ENCODE measurements around the gene KRT23. TPM values are rescaled to one million over a fixed set of nuclear protein-coding genes. Genes with fewer than 3 reads are reported as not detected.
A peak's percentile ranks its signal among the peaks of the same experiment; 100 is the strongest.

The KRT23 gene
- total and polyA plus RNA-seq, 2 experiments from 2014 or later: not detected

GRCh38 chr17:40949418-40949817 lies 12.0 kb upstream of the KRT23 start:
- H3K27me3 Mint-ChIP-seq (ENCODE audit: insufficient read depth, low read depth, poor library complexity): peaks cover 8% of the 10 kb centered on the region
- peak overlapping the region; percentile 91 for H2AFZ ChIP-seq
- H3K4me2 ChIP-seq: no peak overlapping the region
- peak; percentile 54 for ATAC-seq
- no peak for TF ChIP-seq EZH2 (IDR thresholded peaks at IDR 0.05; ENCODE audit: low read depth, unreplicated experiment)
- H3K27ac ChIP-seq (ENCODE audit: low read depth): no peak overlapping the region
- no peaks in the 10 kb centered on the region; the same call in 2 of the 3 replicates for H3K9me3 Mint-ChIP-seq
- H3K4me1 ChIP-seq (ENCODE audit: insufficient read depth): no peaks in the 10 kb centered on the region
- no peaks in the 10 kb centered on the region for H3K79me2 ChIP-seq (replicated peaks; ENCODE audit: insufficient read depth)
- H3K36me3 Mint-ChIP-seq (ENCODE audit: low read depth): no peaks in the 10 kb centered on the region
- peaks cover 7% of the 10 kb centered on the region for H3K9me2 ChIP-seq (ENCODE audit: insufficient read depth)
- H3K36me3 ChIP-seq (ENCODE audit: insufficient read depth): no peaks in the 10 kb centered on the region
- no peaks in the 10 kb centered on the region for H3K27me3 ChIP-seq (ENCODE audit: insufficient read depth)
- H3K4me3 ChIP-seq: no peak overlapping the region
- no peaks in the 10 kb centered on the region for H3F3A ChIP-seq (replicated peaks; ENCODE audit: low read depth)
- DNase-seq (ENCODE audit: low spot score): no peak
- no peaks in the 10 kb centered on the region for H3K4me1 Mint-ChIP-seq
- no peak overlapping the region for H3K27ac Mint-ChIP-seq
- H3K4me3 Mint-ChIP-seq: no peak overlapping the region
- H4K20me1 ChIP-seq (replicated peaks; ENCODE audit: insufficient read depth): no peaks in the 10 kb centered on the region

GRCh38 chr17:40947929-40948328 lies 10.5 kb upstream of the KRT23 start:
- no peak for ATAC-seq
- H3K27me3 ChIP-seq (ENCODE audit: insufficient read depth): no peaks in the 10 kb centered on the region

More at GRCh38 chr17:40947929-40948328, 10.5 kb upstream of the KRT23 start:
- Mint-ChIP-seq H3K27me3 (ENCODE audit: insufficient read depth, low read depth, poor library complexity) (peaks cover 8% of the 10 kb centered on the region), H3K36me3 (ENCODE audit: low read depth) (no peaks in the 10 kb centered on the region), H3K27ac (no peak overlapping the region), H3K4me1 (no peaks in the 10 kb centered on the region), H3K9me3 (no peaks in the 10 kb centered on the region; the same call in 2 of the 3 replicates), H3K4me3 (no peak overlapping the region)
- H3K4me1 ChIP-seq (ENCODE audit: insufficient read depth): no peaks in the 10 kb centered on the region
- H2AFZ ChIP-seq: no peak overlapping the region
- TF ChIP-seq ZNF331 (CRISPR knock-in tag; IDR thresholded peaks at IDR 0.05; ENCODE audit: low read depth) (no peak), EZH2 (IDR thresholded peaks at IDR 0.05; ENCODE audit: low read depth, unreplicated experiment) (no peak), NANOG (IDR thresholded peaks at IDR 0.05; ENCODE audit: borderline replicate concordance) (no peak), EZH2phosphoT487 (IDR thresholded peaks at IDR 0.05; ENCODE audit: unreplicated experiment) (no peak), POLR2AphosphoS5 (IDR thresholded peaks at IDR 0.05; ENCODE audit: low read depth) (no peak), STAT1 (IDR thresholded peaks at IDR 0.05; ENCODE audit: unreplicated experiment) (no peak), JUNB (IDR thresholded peaks at IDR 0.05; ENCODE audit: unreplicated experiment) (no peak), CTCF (conservative IDR thresholded peaks at IDR 0.05; ENCODE audit: low read depth in 2 of 2) (no peak), ZNF462 (CRISPR knock-in tag; IDR thresholded peaks at IDR 0.05) (no peak), ZNF114 (CRISPR knock-in tag; IDR thresholded peaks at IDR 0.05) (no peak)
- no peak for DNase-seq (ENCODE audit: low spot score)
- H3K9me2 ChIP-seq (ENCODE audit: insufficient read depth): peaks cover 7% of the 10 kb centered on the region
- H4K20me1 ChIP-seq (replicated peaks; ENCODE audit: insufficient read depth): no peaks in the 10 kb centered on the region
- H3K79me2 ChIP-seq (replicated peaks; ENCODE audit: insufficient read depth): no peaks in the 10 kb centered on the region
- H3K4me2 ChIP-seq: no peak overlapping the region
- H3K27ac ChIP-seq (ENCODE audit: low read depth): no peak overlapping the region
- no peak overlapping the region for H3K4me3 ChIP-seq
- no peaks in the 10 kb centered on the region for H3F3A ChIP-seq (replicated peaks; ENCODE audit: low read depth)
- no peaks in the 10 kb centered on the region for H3K36me3 ChIP-seq (ENCODE audit: insufficient read depth)

All from GM23338 (cell line).